ENCODE measurements around the gene PGAP3.

The PGAP3 gene

GRCh38 chr17:39671651-39672521 is 16.0 kb downstream of the PGAP3 start (continued):
- no peak for TF ChIP-seq POU6F1 (CRISPR knock-in tag; IDR thresholded peaks at IDR 0.05; ENCODE audit: borderline replicate concordance, low read depth)
- no peak for TF ChIP-seq ISL1 (CRISPR knock-in tag; IDR thresholded peaks at IDR 0.05)
- TF ChIP-seq TSHZ2 (CRISPR knock-in tag; IDR thresholded peaks at IDR 0.05): no peak
- no peak for TF ChIP-seq CREB5 (CRISPR knock-in tag; IDR thresholded peaks at IDR 0.05; ENCODE audit: low read depth)
- no peak for TF ChIP-seq OSR1 (CRISPR knock-in tag; IDR thresholded peaks at IDR 0.05)

GRCh38 chr17:39670746-39671145 is 17.1 kb downstream of the PGAP3 start:
- ATAC-seq: no peak
- no peak for TF ChIP-seq CSRNP3 (CRISPR knock-in tag; IDR thresholded peaks at IDR 0.05)
- TF ChIP-seq RARB (CRISPR knock-in tag; IDR thresholded peaks at IDR 0.05): no peak
- no peak for TF ChIP-seq ESRRG (CRISPR knock-in tag; IDR thresholded peaks at IDR 0.05)
- TF ChIP-seq PPARA (CRISPR knock-in tag; IDR thresholded peaks at IDR 0.05; ENCODE audit: borderline replicate concordance): no peak
- TF ChIP-seq PATZ1 (CRISPR knock-in tag; IDR thresholded peaks at IDR 0.05; ENCODE audit: borderline replicate concordance): no peak
- no peak for TF ChIP-seq ZNF70 (CRISPR knock-in tag; IDR thresholded peaks at IDR 0.05)
- TF ChIP-seq ARNTL (CRISPR knock-in tag; IDR thresholded peaks at IDR 0.05; ENCODE audit: borderline replicate concordance, low read depth): no peak
- no peak for TF ChIP-seq TSHZ2 (CRISPR knock-in tag; IDR thresholded peaks at IDR 0.05)
- TF ChIP-seq ZNF565 (CRISPR knock-in tag; conservative IDR thresholded peaks at IDR 0.05; ENCODE audit: low read depth): no peak

GRCh38 chr17:39669897-39670735 is 17.7 kb downstream of the PGAP3 start:
- ATAC-seq: no peak
- TF ChIP-seq SNAI2 (CRISPR knock-in tag; IDR thresholded peaks at IDR 0.05) (no peak), ZFP3 (CRISPR knock-in tag; IDR thresholded peaks at IDR 0.05) (no peak), CSDC2 (CRISPR knock-in tag; IDR thresholded peaks at IDR 0.05) (no peak), POU6F1 (CRISPR knock-in tag; IDR thresholded peaks at IDR 0.05; ENCODE audit: borderline replicate concordance, low read depth) (no peak), ARNTL (CRISPR knock-in tag; IDR thresholded peaks at IDR 0.05; ENCODE audit: borderline replicate concordance, low read depth) (no peak), TCF4 (CRISPR knock-in tag; IDR thresholded peaks at IDR 0.05; ENCODE audit: borderline replicate concordance) (no peak), ISL1 (CRISPR knock-in tag; IDR thresholded peaks at IDR 0.05) (no peak), CSRNP3 (CRISPR knock-in tag; IDR thresholded peaks at IDR 0.05) (no peak), ZNF565 (CRISPR knock-in tag; conservative IDR thresholded peaks at IDR 0.05; ENCODE audit: low read depth) (no peak)

All from SK-N-SH treated with all-trans-retinoic acid at 6 μM for 48 hours (cell line).